ENCODE results near the gene PLCG2.
A peak's percentile ranks its signal among the peaks of the same experiment; 100 is the strongest.
"Not testable (repeated sequence)": the region's sequence is repeated elsewhere in the genome, so short reads cannot be mapped to it uniquely, and the experiment has no call there.

PLCG2 gene

GRCh38 chr16:81939164-81940056 lies 160.3 kb downstream of the PLCG2 start:
- DNase-seq (ENCODE audit: low spot score) = no peak

- DNase-seq (ENCODE audit: low spot score) = peak; percentile 51
Observed at GRCh38 chr16:81940781-81941560, 161.9 kb downstream of the PLCG2 start.

- no peak for DNase-seq (ENCODE audit: low spot score)
Observed at GRCh38 chr16:81942007-81942601, 163.0 kb downstream of the PLCG2 start.

GRCh38 chr16:81945665-81946064 lies 166.6 kb downstream of the PLCG2 start:
- DNase-seq (ENCODE audit: low spot score) = peak; percentile 57

- DNase-seq (ENCODE audit: low spot score) = peak; percentile 28
Observed at GRCh38 chr16:81946206-81946605, 167.1 kb downstream of the PLCG2 start.

- no peak for DNase-seq (ENCODE audit: low spot score)
Observed at GRCh38 chr16:81951564-81951963, 172.5 kb downstream of the PLCG2 start.

GRCh38 chr16:81956213-81956948 lies 177.3 kb downstream of the PLCG2 start:
- DNase-seq (ENCODE audit: low spot score) = no peak

- DNase-seq (ENCODE audit: low spot score) = no peak
Observed at GRCh38 chr16:81964808-81965207, 185.7 kb downstream of the PLCG2 start.

- DNase-seq (ENCODE audit: low spot score) = no peak
Observed at GRCh38 chr16:81967358-81967757, 188.3 kb downstream of the PLCG2 start.

- no peak for DNase-seq (ENCODE audit: low spot score)
Observed at GRCh38 chr16:81971853-81972252, 192.8 kb downstream of the PLCG2 start.

- DNase-seq (ENCODE audit: low spot score) = no peak
Observed at GRCh38 chr16:81973737-81974136, 194.6 kb downstream of the PLCG2 start.

- DNase-seq (ENCODE audit: low spot score) = no peak
Observed at GRCh38 chr16:81975637-81976036, 196.5 kb downstream of the PLCG2 start.

GRCh38 chr16:81977335-81977942 lies 198.3 kb downstream of the PLCG2 start:
- not testable (repeated sequence) for DNase-seq (ENCODE audit: low spot score)

GRCh38 chr16:81987121-81987520 lies 208.0 kb downstream of the PLCG2 start:
- DNase-seq (ENCODE audit: low spot score) = no peak

GRCh38 chr16:81987706-81988105 lies 208.6 kb downstream of the PLCG2 start:
- no peak for DNase-seq (ENCODE audit: low spot score)

- no peak for DNase-seq (ENCODE audit: low spot score)
Observed at GRCh38 chr16:81992859-81993258, 213.8 kb downstream of the PLCG2 start.

GRCh38 chr16:81994485-81994884 lies 215.4 kb downstream of the PLCG2 start:
- DNase-seq (ENCODE audit: low spot score) = no peak

GRCh38 chr16:81995651-81996050 lies 216.6 kb downstream of the PLCG2 start:
- no peak for DNase-seq (ENCODE audit: low spot score)

GRCh38 chr16:81996664-81997509 lies 217.8 kb downstream of the PLCG2 start:
- DNase-seq (ENCODE audit: low spot score) = peak; percentile 48

- peak; percentile 73 for DNase-seq (ENCODE audit: low spot score)
Observed at GRCh38 chr16:81997738-81998137, 218.6 kb downstream of the PLCG2 start.

- no peak for DNase-seq (ENCODE audit: low spot score)
Observed at GRCh38 chr16:82002831-82003230, 223.7 kb downstream of the PLCG2 start.
